ENCODE measurements around the gene SLC32A1.

- TF ChIP-seq, protein P1, sequence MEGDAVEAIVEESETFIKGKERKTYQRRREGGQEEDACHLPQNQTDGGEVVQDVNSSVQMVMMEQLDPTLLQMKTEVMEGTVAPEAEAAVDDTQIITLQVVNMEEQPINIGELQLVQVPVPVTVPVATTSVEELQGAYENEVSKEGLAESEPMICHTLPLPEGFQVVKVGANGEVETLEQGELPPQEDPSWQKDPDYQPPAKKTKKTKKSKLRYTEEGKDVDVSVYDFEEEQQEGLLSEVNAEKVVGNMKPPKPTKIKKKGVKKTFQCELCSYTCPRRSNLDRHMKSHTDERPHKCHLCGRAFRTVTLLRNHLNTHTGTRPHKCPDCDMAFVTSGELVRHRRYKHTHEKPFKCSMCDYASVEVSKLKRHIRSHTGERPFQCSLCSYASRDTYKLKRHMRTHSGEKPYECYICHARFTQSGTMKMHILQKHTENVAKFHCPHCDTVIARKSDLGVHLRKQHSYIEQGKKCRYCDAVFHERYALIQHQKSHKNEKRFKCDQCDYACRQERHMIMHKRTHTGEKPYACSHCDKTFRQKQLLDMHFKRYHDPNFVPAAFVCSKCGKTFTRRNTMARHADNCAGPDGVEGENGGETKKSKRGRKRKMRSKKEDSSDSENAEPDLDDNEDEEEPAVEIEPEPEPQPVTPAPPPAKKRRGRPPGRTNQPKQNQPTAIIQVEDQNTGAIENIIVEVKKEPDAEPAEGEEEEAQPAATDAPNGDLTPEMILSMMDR (IDR thresholded peaks at IDR 0.05; ENCODE audit: low read depth, low read length, poor library complexity, severe bottlenecking): no peak
- no peak for TF ChIP-seq EZH2phosphoT487 (IDR thresholded peaks at IDR 0.05; ENCODE audit: borderline replicate concordance, low read length)
These were observed 4.0 kb downstream of the SLC32A1 start for GRCh38 chr20:38728191-38728781.
